CD4-positive, alpha-beta T cell (primary cell): ENCODE results near the gene TMEM132A. TPM values are rescaled to one million over a fixed set of nuclear protein-coding genes. Genes with fewer than 3 reads are reported as not detected.
A peak's percentile ranks its signal among the peaks of the same experiment; 100 is the strongest.

ENCODE experiments used
- ATAC-seq: fragments of 200-7000 bp; cut with Tn5 transposase; one replicate; pipeline ENCODE4 v1.10.0; 2022; ENCODE audit warnings: mild to moderate bottlenecking; ENCODE audit not compliant: poor library complexity
- CTCF ChIA-PET: fragments of 350-600 bp; sonication (Branson Sonifier 250); formaldehyde crosslinking; loops from one replicate; lab custom pipeline; 2021; ENCODE audit warnings: antibody characterized with exemption, inconsistent platforms; lab: Charles Lee
- POLR2A ChIA-PET: fragments of 350-600 bp; sonication (Branson Sonifier 250); formaldehyde crosslinking; loops from one replicate; lab custom pipeline; 2021; ENCODE audit warnings: antibody characterized with exemption, inconsistent platforms; lab: Charles Lee
- DNase-seq, 14 experiments: peaks; one replicate each; pipeline ENCODE4 v3.0.0-alpha.2; 2013 to 2020; ENCODE audit warnings: mixed read lengths in 2 of 14
- H3K27ac ChIP-seq, 2 donors: one replicate each; pipeline versions ENCODE4 v1.5.1 to v1.7.0; 2013; ENCODE audit warnings: low read length in 2 of 2, low read depth in 1 of 2, mild to moderate bottlenecking in 1 of 2
- H3K27me3 ChIP-seq, 2 experiments: 1 replicate in 1 of 2; 2 replicates in 1 of 2; pipeline versions ENCODE4 v1.6.1 to v1.7.0; 2013; ENCODE audit warnings: low read length in 2 of 2, control low read depth in 1 of 2, mild to moderate bottlenecking in 1 of 2, moderate library complexity in 1 of 2; ENCODE audit not compliant: insufficient read depth in 2 of 2, control insufficient read depth in 1 of 2
- H3K36me3 ChIP-seq: one replicate; pipeline ENCODE4 v1.6.1; 2013; ENCODE audit warnings: low read length, control low read depth; ENCODE audit not compliant: insufficient read depth
- H3K4me1 ChIP-seq: one replicate; pipeline ENCODE4 v1.6.1; 2013; ENCODE audit warnings: low read length, control low read depth; ENCODE audit not compliant: insufficient read depth
- H3K4me3 ChIP-seq: one replicate; pipeline ENCODE4 v1.5.1; 2013; ENCODE audit warnings: mild to moderate bottlenecking, low read length, moderate library complexity
- H3K9me3 ChIP-seq, 2 experiments: 1 replicate in 1 of 2; 2 replicates in 1 of 2; pipeline versions ENCODE4 v1.6.1 to v1.7.0; 2013; ENCODE audit warnings: low read length in 2 of 2, mild to moderate bottlenecking in 2 of 2, control low read depth in 1 of 2, moderate library complexity in 1 of 2; ENCODE audit not compliant: control insufficient read depth in 1 of 2, insufficient read depth in 1 of 2
- H3K27ac Mint-ChIP-seq: one replicate; pipeline ENCODE4 v1.8.0; 2020; ENCODE audit warnings: mixed read lengths
- H3K27me3 Mint-ChIP-seq: one replicate; pipeline ENCODE4 v1.8.0; 2021; ENCODE audit warnings: mixed read lengths
- H3K36me3 Mint-ChIP-seq: one replicate; pipeline ENCODE4 v1.8.0; 2021; ENCODE audit warnings: low read depth, mixed read lengths
- H3K4me1 Mint-ChIP-seq: one replicate; pipeline ENCODE4 v1.8.0; 2021; ENCODE audit warnings: low read depth, mixed read lengths
- H3K4me3 Mint-ChIP-seq: one replicate; pipeline ENCODE4 v1.8.0; 2020; ENCODE audit warnings: mild to moderate bottlenecking, mixed read lengths
- H3K9me3 Mint-ChIP-seq: one replicate; pipeline ENCODE4 v1.8.0; 2020; ENCODE audit warnings: mixed read lengths
- CTCF ChIP-seq: fragments of 200-600 bp; IDR thresholded peaks from one replicate; pipeline ENCODE4 v1.8.0; 2022; ENCODE audit warnings: antibody characterized with exemption, mild to moderate bottlenecking
- intact Hi-C, 2 experiments: fragments of 100-400 bp; cut with DNase I in 1 of 2; cut with micrococcal nuclease in 1 of 2; formaldehyde crosslinking; loops; one replicate each; pipeline versions ENCODE4 v1.15.1 to v1.9.0; 2023 to 2025; cut with DNase I, micrococcal nuclease
- total RNA-seq, 174 experiments: library from RNA in 2 of 174; stranded (reverse) in 2 of 174; gene quantifications; one replicate each; pipeline ENCODE4 v1.2.3 and lab custom pipeline; 2021 to 2026

The TMEM132A gene
- total RNA-seq, 2 experiments from 2014 or later = not detected

DNA sequence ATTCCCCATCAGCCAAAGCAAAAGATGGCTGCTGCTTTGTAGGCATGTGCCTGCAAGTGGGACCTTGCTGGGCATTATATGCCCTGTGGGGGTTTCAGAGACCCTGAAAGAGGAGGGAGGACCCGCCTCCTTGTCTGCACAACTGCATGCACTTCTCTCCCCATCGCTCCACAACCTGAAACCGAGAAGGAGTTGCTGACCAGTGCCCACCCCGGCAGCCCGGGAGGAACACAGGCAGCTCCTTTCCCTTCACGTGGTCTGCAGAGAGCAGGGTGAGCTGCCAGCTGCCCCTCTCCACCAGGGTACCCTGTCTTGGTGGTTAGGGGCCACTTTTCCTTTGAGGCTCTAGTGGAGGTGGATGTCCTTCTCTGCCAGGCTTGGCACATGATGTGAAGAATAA, 1.4 kb upstream of the TMEM132A start:
- H3K27me3 Mint-ChIP-seq = peaks cover 37% of the 10 kb centered on the region
- TF ChIP-seq CTCF = no peak
- ATAC-seq = no peak
- no peak for DNase-seq
- H3K27ac ChIP-seq = no peak overlapping the region
- intact Hi-C loops = no loop called here
- peaks cover 0 to 14% of the 10 kb centered on the region in 2 experiments for H3K9me3 ChIP-seq
- peaks cover 48% of the 10 kb centered on the region for H3K36me3 Mint-ChIP-seq
- no peak overlapping the region for H3K27ac Mint-ChIP-seq
- H3K4me3 ChIP-seq = no peak overlapping the region
- peaks cover 25 to 28% of the 10 kb centered on the region in 2 experiments for H3K27me3 ChIP-seq
- POLR2A ChIA-PET = interaction anchor here (2.1 kb wide), 1 partner anchor 8 kb away, joined by 19 read pairs; the partner anchor contains the start of gene TMEM109
- H3K4me1 Mint-ChIP-seq = peaks cover 8% of the 10 kb centered on the region
- peaks cover 51% of the 10 kb centered on the region for H3K36me3 ChIP-seq
- H3K4me1 ChIP-seq = peaks cover 30% of the 10 kb centered on the region
- CTCF ChIA-PET = no interaction called here
- no peaks in the 10 kb centered on the region for H3K9me3 Mint-ChIP-seq
- peak overlapping the region; percentile 62 for H3K4me3 Mint-ChIP-seq

DNA sequence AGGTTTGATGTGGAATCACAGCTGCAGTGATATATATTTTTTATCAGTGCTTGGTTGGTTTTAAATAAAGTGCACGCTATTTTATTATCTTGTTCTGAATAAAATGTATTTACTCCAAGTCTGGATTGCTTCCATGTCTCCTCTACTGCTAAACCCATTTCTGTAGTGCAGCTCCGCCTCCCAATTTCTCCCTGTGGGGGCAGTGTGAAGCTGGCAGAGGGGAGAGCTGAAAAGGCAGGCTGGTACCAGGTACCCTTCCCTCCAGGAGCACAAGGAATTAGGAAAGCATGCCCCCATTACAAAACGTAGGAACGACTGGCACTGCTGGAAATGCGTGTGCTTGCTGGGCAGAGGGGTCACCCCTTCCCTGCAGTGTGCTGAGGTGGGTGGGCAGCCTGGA, 934 bp upstream of the TMEM132A start:
- Mint-ChIP-seq H3K4me3 (peak overlapping the region; percentile 62), H3K4me1 (peaks cover 5% of the 10 kb centered on the region), H3K27me3 (peaks cover 37% of the 10 kb centered on the region), H3K27ac (no peak overlapping the region), H3K36me3 (peaks cover 48% of the 10 kb centered on the region), H3K9me3 (no peaks in the 10 kb centered on the region)
- Histone ChIP-seq H3K4me3 (no peak overlapping the region), H3K9me3 (peaks cover 0 to 14% of the 10 kb centered on the region in 2 experiments), H3K36me3 (peaks cover 47% of the 10 kb centered on the region), H3K27ac (no peak overlapping the region), H3K27me3 (peaks cover 25 to 28% of the 10 kb centered on the region in 2 experiments), H3K4me1 (peaks cover 30% of the 10 kb centered on the region)
- TF ChIP-seq CTCF = no peak
- ATAC-seq = no peak
- no peak for DNase-seq
- intact Hi-C loops = no loop called here
- ChIA-PET POLR2A (interaction anchor here (0.7 to 2.1 kb wide), 3 partner anchors 9 to 160 kb away, joined by 3 to 19 read pairs (median 3); partner anchors contain the start of gene TMEM109), CTCF (interaction anchor here (1.2 kb wide), 1 partner anchor 8 kb away, joined by 4 read pairs; no protein-coding TSS in a partner anchor)

- ChIA-PET CTCF (interaction anchor here (1.2 kb wide), 1 partner anchor 8 kb away, joined by 4 read pairs; no protein-coding TSS in a partner anchor), POLR2A (interaction anchor here (0.7 to 2.1 kb wide), 3 partner anchors 9 to 160 kb away, joined by 3 to 19 read pairs (median 3); partner anchors contain the start of gene TMEM109)
- no peak for TF ChIP-seq CTCF
- DNase-seq (no peak), ATAC-seq (no peak)
- Histone ChIP-seq H3K27ac (no peak overlapping the region), H3K4me3 (peak overlapping the region; percentile 45), H3K27me3 (peaks cover 25 to 28% of the 10 kb centered on the region in 2 experiments), H3K4me1 (peaks cover 27% of the 10 kb centered on the region), H3K9me3 (peaks cover 0 to 14% of the 10 kb centered on the region in 2 experiments), H3K36me3 (peaks cover 45% of the 10 kb centered on the region)
- H3K9me3 Mint-ChIP-seq = no peaks in the 10 kb centered on the region
- intact Hi-C loops = no loop called here
- peaks cover 48% of the 10 kb centered on the region for H3K36me3 Mint-ChIP-seq
- H3K27ac Mint-ChIP-seq = no peak overlapping the region
- peaks cover 37% of the 10 kb centered on the region for H3K27me3 Mint-ChIP-seq
- H3K4me3 Mint-ChIP-seq = peak overlapping the region; percentile 51
- peaks cover 5% of the 10 kb centered on the region for H3K4me1 Mint-ChIP-seq
Measured at GRCh38 chr11:60923800-60924109, 505 bp upstream of the TMEM132A start.
